Stimulated activated CD8-positive, alpha-beta memory T cell treated with anti-CD3 and anti-CD28 coated beads, Interleukin-2, amount 100 ng/mL, for 1 hour (primary cell): Measurements from ENCODE around the gene GALNTL6.

ENCODE experiments used
- DNase-seq, 2 donors: peaks; one replicate each; pipeline ENCODE4 v3.0.0-alpha.2; 2020; ENCODE audit warnings: low read depth in 2 of 2

GALNTL6 gene

GRCh38 chr4:172124656-172125308 lies 311.6 kb downstream of the GALNTL6 start:
- DNase-seq: no peak

DNA sequence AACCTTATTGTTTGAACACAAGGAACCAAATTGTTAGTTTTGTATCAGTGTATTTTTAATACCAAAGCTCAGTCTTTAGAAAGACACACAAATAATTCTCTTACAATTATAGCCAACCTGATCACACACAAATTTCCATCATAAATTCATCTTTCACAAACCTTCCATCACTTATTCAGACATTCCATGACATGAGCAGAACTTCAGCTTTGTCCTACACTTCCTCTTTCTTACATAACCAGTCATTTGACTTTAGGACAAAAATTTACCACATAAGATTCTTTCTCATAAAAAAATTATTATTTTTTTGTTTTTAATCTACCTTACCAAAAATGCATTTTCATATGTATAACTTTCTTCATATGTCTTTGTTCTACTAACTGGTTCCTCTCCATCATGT lies 312.2 kb downstream of the GALNTL6 start:
- no peak for DNase-seq

GRCh38 chr4:172127168-172127567 lies 314.0 kb downstream of the GALNTL6 start:
- DNase-seq: no peak

- no peak for DNase-seq
These were observed 316.4 kb downstream of the GALNTL6 start for GRCh38 chr4:172129593-172129992.

DNA sequence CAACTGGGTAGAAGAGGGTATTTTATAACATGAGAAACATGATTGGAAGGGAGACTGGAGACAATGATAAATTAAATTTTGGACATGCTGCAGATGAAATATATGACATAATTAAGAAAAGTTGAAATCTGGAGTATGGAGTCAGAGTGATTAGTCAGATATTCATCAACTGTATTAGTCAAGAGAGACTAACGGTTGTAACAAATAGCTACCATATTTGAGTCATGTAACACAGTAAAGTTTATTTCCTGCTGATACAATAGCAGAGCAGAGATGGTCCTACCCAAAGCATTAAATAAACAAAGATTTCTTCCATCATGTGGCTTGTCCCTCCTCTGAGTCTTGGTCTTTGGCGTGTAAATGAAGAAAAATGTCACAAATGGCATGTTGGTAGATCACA lies 321.3 kb downstream of the GALNTL6 start:
- DNase-seq: no peak

DNA sequence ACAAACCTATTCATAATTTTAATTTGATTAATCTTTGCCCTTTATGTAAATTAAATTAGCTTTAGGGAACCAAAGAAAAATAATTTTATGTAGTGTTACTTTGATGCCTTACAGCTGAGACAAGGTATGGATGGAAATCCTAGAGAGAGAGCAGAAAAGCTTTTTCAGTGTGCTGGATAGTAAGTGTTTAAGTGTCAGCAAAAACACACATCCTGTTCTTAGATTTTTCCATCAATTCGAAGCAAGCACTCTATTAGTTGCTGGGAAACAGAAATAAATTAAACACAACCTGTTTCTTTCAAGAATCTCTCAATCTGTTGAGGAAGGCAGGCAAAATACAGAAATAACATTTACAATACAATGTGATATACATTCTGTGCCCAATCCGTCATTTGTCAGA lies 327.8 kb downstream of the GALNTL6 start:
- no peak for DNase-seq

DNA sequence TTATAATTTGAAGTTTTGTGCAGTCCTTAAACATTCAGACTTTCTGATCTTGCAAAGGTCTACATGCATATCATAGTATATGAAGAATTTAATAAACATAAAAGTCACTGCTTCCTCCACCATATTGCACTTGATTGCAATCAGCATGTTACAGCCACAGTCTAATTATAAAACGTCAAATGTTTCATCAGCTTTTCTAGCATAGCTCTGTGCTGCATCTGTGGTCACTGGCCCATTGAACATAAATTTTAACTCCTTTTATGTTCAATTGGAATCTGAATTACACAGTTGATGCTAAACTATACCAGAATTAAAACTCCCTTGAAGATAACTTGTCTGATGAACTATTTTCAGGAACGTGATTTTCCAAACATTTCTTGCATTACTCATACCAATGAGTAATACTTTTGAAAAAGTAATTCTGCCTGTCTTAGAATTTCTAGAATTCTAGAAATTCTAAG lies 329.1 kb downstream of the GALNTL6 start:
- DNase-seq: no peak

- no peak for DNase-seq
These were observed 330.6 kb downstream of the GALNTL6 start for GRCh38 chr4:172143605-172144314.

DNA sequence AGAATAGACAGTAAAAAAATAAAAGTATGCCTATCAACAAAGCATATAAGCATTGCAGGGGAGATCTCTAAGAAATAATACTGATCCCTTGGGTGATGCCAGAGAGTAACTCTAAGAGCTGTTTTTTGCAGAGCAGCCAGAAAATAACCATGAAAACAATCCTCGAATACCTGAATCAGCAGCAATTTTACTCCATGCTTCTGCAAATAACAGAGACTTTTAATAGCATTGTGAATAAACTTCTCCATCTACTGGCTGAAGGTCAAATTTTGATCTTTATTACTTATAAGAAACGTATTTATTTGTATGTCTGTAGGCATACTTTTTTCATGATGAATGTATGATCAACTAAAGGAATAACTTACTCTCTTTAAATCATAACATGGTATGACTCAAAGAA lies 334.5 kb downstream of the GALNTL6 start:
- no peak for DNase-seq

DNA sequence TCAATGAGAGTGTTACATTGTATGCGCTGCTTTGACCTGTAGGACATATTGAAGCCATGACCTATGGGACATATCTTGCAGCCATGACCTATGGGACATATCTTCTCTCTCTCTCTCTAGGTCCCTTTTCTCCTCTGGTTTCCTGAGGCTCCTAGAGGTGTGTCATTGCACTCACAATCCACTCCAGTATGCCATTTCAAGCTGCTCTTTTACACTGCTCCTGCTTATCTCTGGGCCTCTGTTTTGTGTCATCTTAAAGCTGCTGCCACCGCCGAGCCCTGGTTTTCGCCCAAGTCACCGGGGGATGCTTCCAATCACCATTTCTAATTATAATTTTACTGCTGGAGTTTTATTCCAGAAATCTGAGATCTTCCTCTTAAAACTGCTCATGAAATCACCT lies 336.1 kb downstream of the GALNTL6 start:
- no peak for DNase-seq

GRCh38 chr4:172152284-172152683 lies 339.1 kb downstream of the GALNTL6 start:
- no peak for DNase-seq

GRCh38 chr4:172153719-172154118 lies 340.5 kb downstream of the GALNTL6 start:
- DNase-seq: no peak

- no peak for DNase-seq
These were observed 342.7 kb downstream of the GALNTL6 start for GRCh38 chr4:172155838-172156345.

GRCh38 chr4:172157946-172158345 lies 344.7 kb downstream of the GALNTL6 start:
- DNase-seq: no peak

GRCh38 chr4:172163215-172163614 lies 350.0 kb downstream of the GALNTL6 start:
- DNase-seq: no peak

DNA sequence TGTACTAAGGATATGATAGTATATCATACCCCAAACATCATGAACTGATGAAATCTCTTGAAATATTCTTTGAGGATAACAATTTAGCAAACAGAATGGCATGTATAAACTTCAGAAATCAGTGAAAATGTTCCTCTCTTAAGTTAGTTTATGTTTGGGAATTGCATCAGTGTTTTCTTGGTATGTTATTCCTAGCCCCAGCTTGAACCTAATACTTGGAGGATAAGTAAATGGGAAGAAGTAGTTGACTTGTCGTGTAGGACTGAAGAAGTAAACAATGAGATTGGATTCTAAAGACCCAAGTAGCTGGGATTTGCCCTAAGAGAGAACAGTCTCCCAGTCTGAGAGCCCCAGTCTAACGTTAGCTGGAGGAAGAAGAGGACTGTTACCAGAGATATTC lies 355.7 kb downstream of the GALNTL6 start:
- no peak for DNase-seq

DNA sequence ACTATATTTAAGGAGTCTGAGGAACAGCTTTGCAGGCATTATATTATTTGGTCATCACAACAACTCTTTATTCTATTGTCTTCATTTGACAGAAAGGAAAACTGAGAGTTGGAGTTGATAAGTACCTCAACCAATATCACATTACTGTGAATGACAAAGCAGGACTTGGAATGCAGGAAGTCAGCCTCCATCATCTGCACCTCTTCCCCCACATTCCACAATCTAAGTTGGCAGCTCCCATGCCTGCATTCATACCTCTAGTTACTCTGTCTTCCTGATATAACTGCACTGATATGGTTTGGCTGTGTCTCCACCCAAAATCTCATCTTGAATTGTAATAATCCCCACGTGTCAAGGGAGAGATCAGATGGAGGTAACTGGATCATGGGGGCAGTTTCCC lies 356.7 kb downstream of the GALNTL6 start:
- no peak for DNase-seq

GRCh38 chr4:172173206-172173605 lies 360.0 kb downstream of the GALNTL6 start:
- DNase-seq: no peak

DNA sequence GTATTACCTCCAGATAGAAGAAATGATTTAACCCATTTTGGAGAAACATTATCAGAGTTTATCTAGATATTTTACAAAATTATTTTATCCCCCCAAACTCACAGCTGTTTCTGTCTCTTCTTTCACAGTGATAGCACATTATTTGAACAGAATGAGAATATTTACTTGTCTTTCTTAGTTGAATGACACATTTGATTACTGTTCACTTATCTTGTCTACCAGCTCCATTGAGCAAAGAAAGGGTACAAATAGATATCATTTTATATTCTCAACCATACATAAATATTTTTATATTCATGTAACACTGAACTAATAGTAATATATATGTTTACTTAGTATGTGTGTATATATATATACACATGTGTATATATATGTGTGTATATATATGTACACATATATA lies 364.2 kb downstream of the GALNTL6 start:
- DNase-seq: no peak

- DNase-seq: no peak
These were observed 375.2 kb downstream of the GALNTL6 start for GRCh38 chr4:172188248-172188988.

DNA sequence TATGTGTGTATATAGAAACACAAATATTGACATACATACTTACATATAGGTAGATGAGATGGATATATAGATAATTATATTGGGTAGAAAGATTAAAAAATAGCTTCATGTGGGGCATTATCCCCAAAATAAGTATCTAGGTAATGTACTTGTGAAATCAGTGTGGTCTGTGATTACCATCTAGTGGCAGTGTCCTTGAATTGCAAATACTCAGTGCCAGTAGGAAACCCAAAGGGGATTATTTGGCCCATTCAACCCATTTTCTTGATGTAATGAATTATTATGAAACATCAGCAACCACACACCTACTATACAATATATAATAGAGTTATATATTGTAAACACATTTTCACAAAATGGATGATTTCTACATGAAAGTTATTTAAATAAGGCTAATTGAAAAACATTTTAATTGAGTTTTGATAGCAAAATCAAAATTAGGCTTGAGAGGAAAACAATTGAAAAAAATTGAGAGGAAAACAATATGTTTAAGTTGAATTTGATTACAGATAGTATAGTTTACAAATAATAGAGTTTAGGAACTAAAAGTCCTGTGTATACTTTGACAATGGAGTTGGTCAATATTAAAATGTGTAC lies 389.4 kb downstream of the GALNTL6 start:
- DNase-seq: no peak

DNA sequence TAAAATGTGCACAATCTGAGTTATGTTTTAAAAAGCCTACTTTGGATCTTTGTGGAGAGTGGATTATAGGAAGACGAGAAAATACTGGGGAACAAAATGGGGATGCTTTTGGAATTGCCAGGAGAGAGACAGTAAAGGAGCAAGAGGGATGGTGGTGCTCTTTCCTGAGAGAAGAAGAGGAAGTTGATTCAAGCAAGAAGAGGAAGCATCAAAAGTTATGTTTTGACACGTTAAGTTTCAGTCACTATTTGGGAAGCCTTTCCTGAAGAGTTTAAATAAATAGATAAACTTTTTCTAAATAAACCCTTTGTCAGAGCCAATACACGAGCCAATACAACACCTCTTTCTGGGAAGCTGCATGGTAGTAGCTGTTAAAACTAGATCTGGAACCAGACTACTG lies 394.1 kb downstream of the GALNTL6 start:
- DNase-seq: no peak
